ENCODE data around the gene PFN1. TPM values are rescaled to one million over a fixed set of nuclear protein-coding genes. Genes with fewer than 3 reads are reported as not detected.

Gene PFN1
- total and polyA plus RNA-seq, 4 experiments from 2014 or later: 560 to 2,605 (median 1,406) TPM

DNA sequence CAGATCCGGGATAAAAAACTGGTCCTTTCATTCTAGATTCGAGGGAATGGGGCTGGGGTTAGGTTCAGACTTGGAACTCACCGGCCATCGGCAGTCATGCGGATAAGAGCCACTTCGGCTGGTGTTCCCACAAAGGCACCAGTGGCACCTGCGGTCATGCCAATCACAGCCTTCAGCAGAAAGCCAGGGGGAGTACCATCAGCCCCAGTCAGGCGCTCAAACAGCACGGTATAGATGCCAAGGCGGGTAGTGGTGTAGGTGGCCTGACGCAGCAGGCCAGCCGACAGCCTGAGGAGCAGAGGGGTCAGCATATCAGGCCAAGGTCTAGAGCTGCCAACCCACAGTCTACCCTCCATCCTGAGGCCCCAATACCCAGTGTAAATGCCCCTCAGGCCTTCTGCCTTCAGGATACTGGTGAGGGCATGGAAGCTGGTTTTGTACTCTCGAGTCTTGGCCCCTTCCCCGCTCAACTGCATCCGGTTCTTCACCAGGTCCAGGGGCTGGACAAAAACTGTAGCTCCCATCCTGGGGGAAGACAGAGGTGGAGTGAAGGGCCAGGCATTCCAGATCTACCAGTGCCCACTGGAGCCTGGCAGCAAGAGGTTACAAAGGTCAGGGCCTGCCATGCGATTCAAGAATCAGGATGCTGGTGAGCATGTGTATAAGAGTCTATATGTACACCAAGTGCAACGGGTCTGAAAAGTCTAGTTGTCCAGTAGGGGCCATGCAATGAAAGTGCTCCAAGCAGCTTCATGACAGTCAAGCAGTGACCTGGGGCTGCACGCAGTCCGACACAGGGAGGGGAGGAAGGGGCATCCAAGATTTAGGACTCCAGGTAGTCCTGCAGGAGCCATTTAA is 9.4 kb downstream of the PFN1 start:
- Histone ChIP-seq H3K36me3 (ENCODE audit: insufficient read depth, low read length) (peaks cover 26% of the 10 kb centered on the region), H3K27ac (ENCODE audit: low read depth, low read length) (peak overlapping the region; percentile 81), H3K4me3 (ENCODE audit: low read length in 2 of 2) (peak overlapping the region; percentile 89 to 99), H3K9me3 (ENCODE audit: control insufficient read depth in 1 of 2, low read length in 2 of 2) (no peaks in the 10 kb centered on the region), H3K4me1 (ENCODE audit: insufficient read depth, low read length) (peaks cover 54% of the 10 kb centered on the region), H3K27me3 (ENCODE audit: insufficient read depth, low read length) (no peaks in the 10 kb centered on the region)
- intact Hi-C loops (cut with micrococcal nuclease): no loop called here
- Mint-ChIP-seq H3K27ac (peak overlapping the region; percentile 89 to 99 (median 92)), H3K36me3 (peaks cover 23 to 42% of the 10 kb centered on the region in 2 donors), H3K27me3 (no peaks in the 10 kb centered on the region), H3K4me1 (peaks cover 41 to 69% (median 53%) of the 10 kb centered on the region in 4 donors), H3K4me3 (peak overlapping the region; percentile 91 to 100 (median 97)), H3K9me3 (peaks cover 0 to 2% (median 0%) of the 10 kb centered on the region in 8 donors)
- CTCF ChIA-PET (ENCODE audit: partially characterized antibody): interaction anchor here (1.3 to 3.1 kb wide), 9 partner anchors 19 to 149 kb away, joined by 3 to 19 read pairs (median 5); partner anchors contain the start of genes CAMTA2, CHRNE and SPAG7
- DNase-seq: no peak
- POLR2A ChIA-PET (ENCODE audit: partially characterized antibody): interaction anchor here (0.8 to 25.3 kb wide), 15 partner anchors 11 to 795 kb away, joined by 3 to 973 read pairs (median 10); partner anchors contain the start of genes ARRB2, C17orf107, CAMTA2 and CHRNE

GRCh38 chr17:4938069-4938491 is 10.2 kb downstream of the PFN1 start:
- DNase-seq: no peak
- Mint-ChIP-seq H3K27me3 (no peaks in the 10 kb centered on the region), H3K36me3 (peaks cover 22 to 37% of the 10 kb centered on the region in 2 donors), H3K4me1 (peaks cover 40 to 69% (median 52%) of the 10 kb centered on the region in 4 donors), H3K4me3 (peak overlapping the region; percentile 12 to 100 (median 96)), H3K27ac (peak overlapping the region in 5 of 7 donors; percentile 22 to 82 (median 42)), H3K9me3 (peaks cover 0 to 3% (median 0%) of the 10 kb centered on the region in 8 donors)
- H3K27ac ChIP-seq (ENCODE audit: low read depth, low read length): peak overlapping the region; percentile 81
- CTCF ChIA-PET (ENCODE audit: partially characterized antibody): no interaction called here
- H3K9me3 ChIP-seq (ENCODE audit: control insufficient read depth in 1 of 2, low read length in 2 of 2): no peaks in the 10 kb centered on the region
- H3K4me3 ChIP-seq (ENCODE audit: low read length in 2 of 2): no peak overlapping the region
- intact Hi-C loops (cut with micrococcal nuclease): no loop called here
- POLR2A ChIA-PET (ENCODE audit: partially characterized antibody): interaction anchor here (1.0 to 25.3 kb wide), 3 partner anchors 12 to 59 kb away, joined by 3 to 973 read pairs (median 215); partner anchors contain the start of genes ENO3, INCA1, PFN1 and SPAG7
- H3K27me3 ChIP-seq (ENCODE audit: insufficient read depth, low read length): no peaks in the 10 kb centered on the region
- peaks cover 48% of the 10 kb centered on the region for H3K4me1 ChIP-seq (ENCODE audit: insufficient read depth, low read length)
- H3K36me3 ChIP-seq (ENCODE audit: insufficient read depth, low read length): peaks cover 22% of the 10 kb centered on the region

DNA sequence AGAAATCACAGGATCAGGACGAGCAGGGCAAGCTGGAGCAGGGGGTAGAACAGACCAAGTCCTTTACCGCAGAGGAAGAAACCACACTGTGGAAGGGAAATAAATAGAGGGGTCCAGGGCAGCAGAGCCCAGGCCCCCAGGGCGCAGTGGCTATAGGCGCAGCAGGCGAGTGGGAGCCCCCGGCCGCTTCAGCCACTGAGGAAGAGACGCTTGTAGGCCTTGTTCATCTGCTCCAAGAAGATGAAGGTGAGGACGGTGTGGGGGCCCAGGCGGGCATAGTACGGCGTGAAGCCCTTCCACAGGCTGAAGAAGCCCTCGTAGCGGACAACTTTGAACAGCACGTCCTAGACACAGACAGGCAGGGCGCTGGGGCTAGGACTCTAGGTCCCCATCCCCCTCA is 10.8 kb downstream of the PFN1 start:
- no peaks in the 10 kb centered on the region for H3K27me3 Mint-ChIP-seq
- no peak for DNase-seq
- Histone ChIP-seq H3K9me3 (ENCODE audit: control insufficient read depth in 1 of 2, low read length in 2 of 2) (no peaks in the 10 kb centered on the region), H3K4me1 (ENCODE audit: insufficient read depth, low read length) (peaks cover 42% of the 10 kb centered on the region), H3K27ac (ENCODE audit: low read depth, low read length) (no peak overlapping the region), H3K36me3 (ENCODE audit: insufficient read depth, low read length) (peaks cover 16% of the 10 kb centered on the region), H3K4me3 (ENCODE audit: low read length in 2 of 2) (no peak overlapping the region), H3K27me3 (ENCODE audit: insufficient read depth, low read length) (no peaks in the 10 kb centered on the region)
- peaks cover 0 to 4% (median 0%) of the 10 kb centered on the region in 8 donors for H3K9me3 Mint-ChIP-seq
- peaks cover 18 to 32% of the 10 kb centered on the region in 2 donors for H3K36me3 Mint-ChIP-seq
- ChIA-PET POLR2A (ENCODE audit: partially characterized antibody) (interaction anchor here (1.0 to 25.3 kb wide), 3 partner anchors 12 to 59 kb away, joined by 3 to 973 read pairs (median 215); partner anchors contain the start of genes ENO3, INCA1, PFN1 and SPAG7), CTCF (ENCODE audit: partially characterized antibody) (no interaction called here)
- H3K27ac Mint-ChIP-seq: no peak overlapping the region
- intact Hi-C loops (cut with micrococcal nuclease): no loop called here
- peaks cover 37 to 63% (median 48%) of the 10 kb centered on the region in 4 donors for H3K4me1 Mint-ChIP-seq
- H3K4me3 Mint-ChIP-seq: peak overlapping the region in 6 of 8 donors; percentile 41 to 96 (median 60)

- Mint-ChIP-seq H3K4me3 (peak overlapping the region in 1 of 8 donors; percentile 1), H3K9me3 (peaks cover 0 to 4% (median 0%) of the 10 kb centered on the region in 8 donors), H3K27ac (peak overlapping the region in 3 of 7 donors; percentile 59 to 81 (median 74)), H3K36me3 (peaks cover 8 to 24% of the 10 kb centered on the region in 2 donors), H3K27me3 (no peaks in the 10 kb centered on the region), H3K4me1 (peaks cover 27 to 55% (median 37%) of the 10 kb centered on the region in 4 donors)
- Histone ChIP-seq H3K27me3 (ENCODE audit: insufficient read depth, low read length) (no peaks in the 10 kb centered on the region), H3K36me3 (ENCODE audit: insufficient read depth, low read length) (peaks cover 13% of the 10 kb centered on the region), H3K27ac (ENCODE audit: low read depth, low read length) (no peak overlapping the region), H3K4me3 (ENCODE audit: low read length in 2 of 2) (no peak overlapping the region), H3K9me3 (ENCODE audit: control insufficient read depth in 1 of 2, low read length in 2 of 2) (no peaks in the 10 kb centered on the region), H3K4me1 (ENCODE audit: insufficient read depth, low read length) (peaks cover 31% of the 10 kb centered on the region)
- POLR2A ChIA-PET (ENCODE audit: partially characterized antibody): interaction anchor here (1.1 to 25.3 kb wide), 4 partner anchors 9 to 32 kb away, joined by 3 to 973 read pairs (median 110); partner anchors contain the start of genes ENO3, PFN1 and SPAG7
- intact Hi-C loops (cut with micrococcal nuclease): no loop called here
- DNase-seq: no peak
- CTCF ChIA-PET (ENCODE audit: partially characterized antibody): no interaction called here
Measured at GRCh38 chr17:4936436-4936835, 11.9 kb downstream of the PFN1 start.

DNA sequence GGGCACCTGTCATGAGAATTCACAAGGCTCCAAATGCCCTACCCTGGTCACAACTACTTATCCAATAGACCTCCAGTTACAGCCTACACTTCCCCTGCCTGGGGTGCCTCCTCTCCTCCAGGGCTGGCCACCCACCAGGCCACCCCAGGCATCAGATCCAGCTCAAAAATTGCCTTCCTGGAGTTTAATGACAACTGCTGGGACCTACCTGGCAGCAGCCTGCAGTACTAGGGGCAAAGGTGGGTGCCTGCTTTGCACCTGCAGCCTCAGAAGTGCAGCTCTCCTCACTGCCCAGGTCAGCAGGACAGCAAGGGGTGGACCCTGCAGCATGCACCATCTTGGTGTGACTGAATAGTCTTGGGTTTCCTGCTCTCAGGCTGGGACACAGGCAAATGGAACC is 12.7 kb downstream of the PFN1 start:
- Histone ChIP-seq H3K4me1 (ENCODE audit: insufficient read depth, low read length) (peaks cover 27% of the 10 kb centered on the region), H3K36me3 (ENCODE audit: insufficient read depth, low read length) (peaks cover 13% of the 10 kb centered on the region), H3K27me3 (ENCODE audit: insufficient read depth, low read length) (no peaks in the 10 kb centered on the region), H3K4me3 (ENCODE audit: low read length in 2 of 2) (no peak overlapping the region), H3K9me3 (ENCODE audit: control insufficient read depth in 1 of 2, low read length in 2 of 2) (no peaks in the 10 kb centered on the region), H3K27ac (ENCODE audit: low read depth, low read length) (no peak overlapping the region)
- Mint-ChIP-seq H3K9me3 (peaks cover 0 to 4% (median 0%) of the 10 kb centered on the region in 8 donors), H3K27ac (no peak overlapping the region), H3K4me3 (no peak overlapping the region), H3K27me3 (no peaks in the 10 kb centered on the region), H3K4me1 (peaks cover 24 to 55% (median 33%) of the 10 kb centered on the region in 4 donors), H3K36me3 (peaks cover 7 to 24% of the 10 kb centered on the region in 2 donors)
- ChIA-PET CTCF (ENCODE audit: partially characterized antibody) (no interaction called here), POLR2A (ENCODE audit: partially characterized antibody) (interaction anchor here (0.6 to 25.3 kb wide), 4 partner anchors 9 to 32 kb away, joined by 3 to 973 read pairs (median 110); partner anchors contain the start of genes ENO3, PFN1 and SPAG7)
- intact Hi-C loops (cut with micrococcal nuclease): no loop called here
- DNase-seq: no peak

GRCh38 chr17:4934173-4934979 is 14.0 kb downstream of the PFN1 start:
- Histone ChIP-seq H3K4me3 (ENCODE audit: low read length in 2 of 2) (no peak overlapping the region), H3K9me3 (ENCODE audit: control insufficient read depth in 1 of 2, low read length in 2 of 2) (no peaks in the 10 kb centered on the region), H3K36me3 (ENCODE audit: insufficient read depth, low read length) (peaks cover 13% of the 10 kb centered on the region), H3K27ac (ENCODE audit: low read depth, low read length) (no peak overlapping the region), H3K4me1 (ENCODE audit: insufficient read depth, low read length) (peaks cover 26% of the 10 kb centered on the region), H3K27me3 (ENCODE audit: insufficient read depth, low read length) (no peaks in the 10 kb centered on the region)
- CTCF ChIA-PET (ENCODE audit: partially characterized antibody): interaction anchor here (1.2 kb wide), 1 partner anchor 25 kb away, joined by 5 read pairs; no protein-coding TSS in a partner anchor
- POLR2A ChIA-PET (ENCODE audit: partially characterized antibody): interaction anchor here (0.7 to 25.3 kb wide), 7 partner anchors 9 to 35 kb away, joined by 3 to 973 read pairs (median 4); partner anchors contain the start of genes C17orf107, PFN1 and SPAG7
- no peaks in the 10 kb centered on the region for H3K27me3 Mint-ChIP-seq
- H3K36me3 Mint-ChIP-seq: peaks cover 9 to 20% of the 10 kb centered on the region in 2 donors
- intact Hi-C loops (cut with micrococcal nuclease): loop anchor here (5.0 kb wide), 1 partner anchor 33 kb away; the partner anchor contains the start of gene SPAG7
- peaks cover 0 to 2% (median 0%) of the 10 kb centered on the region in 8 donors for H3K9me3 Mint-ChIP-seq
- peak overlapping the region in 5 of 8 donors; percentile 8 to 65 (median 55) for H3K4me3 Mint-ChIP-seq
- peak in 1 of 5 donors; percentile 23 for DNase-seq
- H3K27ac Mint-ChIP-seq: peak overlapping the region in 5 of 7 donors; percentile 41 to 86 (median 57)
- peaks cover 23 to 50% (median 33%) of the 10 kb centered on the region in 4 donors for H3K4me1 Mint-ChIP-seq

All from CD4-positive, alpha-beta memory T cell (primary cell).